CD4-positive, alpha-beta T cell treated with Interleukin-17A for 1 hour (primary cell): ENCODE measurements around the gene PKD2L1.
A peak's percentile ranks its signal among the peaks of the same experiment; 100 is the strongest.
"Not testable (repeated sequence)": the region's sequence is repeated elsewhere in the genome, so short reads cannot be mapped to it uniquely, and the experiment has no call there.

Experiments
- DNase-seq: peaks from one replicate; pipeline ENCODE4 v3.0.0-alpha.2; 2020

PKD2L1 gene

GRCh38 chr10:100330079-100330478, at the start of gene PKD2L1:
PKD2L1 (minus strand) TSS chr10:100330228; CDS start chr10:100330103, 125 bp downstream.
- no peak for DNase-seq

GRCh38 chr10:100377830-100378229, 47.8 kb upstream of the PKD2L1 start:
- DNase-seq, result no peak

DNA sequence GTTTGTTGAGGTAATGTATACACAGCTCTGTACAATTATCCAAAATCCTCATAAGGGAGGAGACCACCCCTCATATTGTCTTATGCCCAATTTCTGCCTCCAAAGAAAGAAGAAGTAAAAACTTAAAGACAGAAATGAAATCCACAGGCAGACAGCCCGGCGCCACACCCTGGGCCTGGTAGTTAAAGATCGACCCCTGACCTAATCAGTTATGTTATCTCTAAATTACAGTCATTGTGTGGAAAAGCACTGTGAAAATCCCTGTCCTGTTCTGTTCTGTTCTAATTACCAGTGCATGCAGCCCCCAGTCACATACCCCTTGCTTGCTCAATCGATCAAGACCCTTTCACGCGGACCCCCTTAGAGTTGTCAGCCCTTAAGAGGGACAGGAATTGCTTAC, 46.6 kb upstream of the PKD2L1 start:
- not testable (repeated sequence) for DNase-seq

GRCh38 chr10:100374677-100375353, 44.8 kb upstream of the PKD2L1 start:
- DNase-seq, result not testable (repeated sequence)

DNA sequence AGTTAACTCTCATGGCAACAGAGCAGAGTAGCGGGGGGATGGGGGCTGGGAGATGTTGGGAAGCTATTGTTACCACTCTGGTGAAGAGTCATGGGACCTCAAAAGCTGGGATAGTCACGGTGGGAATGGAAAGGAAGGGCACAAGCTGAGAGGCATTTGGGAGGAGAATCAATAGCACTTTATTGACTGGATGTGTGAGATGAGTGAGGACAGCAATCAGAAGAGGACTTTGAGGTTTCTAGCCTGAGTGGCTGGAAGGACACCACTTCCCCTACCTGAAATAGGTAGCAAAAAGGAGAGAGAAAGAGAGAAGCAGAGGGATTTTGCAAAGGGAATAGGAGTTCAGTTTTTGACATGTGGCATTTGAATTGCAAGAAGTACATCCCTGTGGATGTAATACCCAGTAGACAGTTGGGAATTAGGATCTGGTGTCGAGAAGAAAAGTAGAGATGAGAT, 44.2 kb upstream of the PKD2L1 start:
- no peak for DNase-seq

- peak; percentile 89 for DNase-seq
Observed at GRCh38 chr10:100373298-100374199, 43.5 kb upstream of the PKD2L1 start.

DNA sequence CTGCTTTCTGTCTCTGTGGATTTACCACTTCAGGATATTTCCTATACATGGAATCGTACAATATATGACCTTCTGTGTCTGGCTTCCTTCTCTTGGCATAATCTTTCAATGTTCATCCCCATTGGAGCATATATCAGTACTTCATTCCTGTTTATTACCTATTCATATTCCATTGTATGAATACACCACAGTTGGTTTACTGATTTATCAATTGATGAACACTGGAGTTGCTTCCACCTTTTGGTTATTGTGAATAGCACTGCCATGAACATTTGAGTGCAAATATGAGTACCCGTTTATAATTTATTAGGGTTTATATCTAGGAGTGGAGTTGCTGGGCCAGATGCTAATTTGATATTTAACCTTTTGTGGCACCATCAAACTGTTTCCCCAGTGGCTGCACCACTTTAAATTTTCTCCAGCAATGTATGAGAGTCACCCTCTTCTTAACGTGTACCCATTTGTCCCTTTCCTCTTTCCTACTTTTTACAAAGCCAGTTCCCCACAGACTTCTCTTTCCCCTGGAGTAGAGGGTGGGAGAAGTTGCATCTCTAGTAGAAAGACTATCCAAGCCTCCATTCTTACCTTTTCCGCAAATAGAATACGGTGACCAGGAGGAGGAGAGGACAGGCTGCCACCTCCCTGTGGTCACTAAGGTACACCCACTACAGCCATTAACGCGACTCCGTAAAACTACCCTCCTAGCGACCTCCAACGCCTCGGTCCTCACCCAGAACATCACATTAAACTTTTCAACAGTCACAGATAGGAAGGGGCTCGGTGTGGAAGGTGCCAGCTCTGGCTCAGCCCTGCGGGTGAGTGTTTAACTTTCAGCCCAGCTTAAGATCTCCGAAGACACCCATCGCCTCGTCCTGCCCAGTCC, 42.6 kb upstream of the PKD2L1 start:
- DNase-seq, result no peak

GRCh38 chr10:100371482-100372027, 41.5 kb upstream of the PKD2L1 start:
- no peak for DNase-seq

DNA sequence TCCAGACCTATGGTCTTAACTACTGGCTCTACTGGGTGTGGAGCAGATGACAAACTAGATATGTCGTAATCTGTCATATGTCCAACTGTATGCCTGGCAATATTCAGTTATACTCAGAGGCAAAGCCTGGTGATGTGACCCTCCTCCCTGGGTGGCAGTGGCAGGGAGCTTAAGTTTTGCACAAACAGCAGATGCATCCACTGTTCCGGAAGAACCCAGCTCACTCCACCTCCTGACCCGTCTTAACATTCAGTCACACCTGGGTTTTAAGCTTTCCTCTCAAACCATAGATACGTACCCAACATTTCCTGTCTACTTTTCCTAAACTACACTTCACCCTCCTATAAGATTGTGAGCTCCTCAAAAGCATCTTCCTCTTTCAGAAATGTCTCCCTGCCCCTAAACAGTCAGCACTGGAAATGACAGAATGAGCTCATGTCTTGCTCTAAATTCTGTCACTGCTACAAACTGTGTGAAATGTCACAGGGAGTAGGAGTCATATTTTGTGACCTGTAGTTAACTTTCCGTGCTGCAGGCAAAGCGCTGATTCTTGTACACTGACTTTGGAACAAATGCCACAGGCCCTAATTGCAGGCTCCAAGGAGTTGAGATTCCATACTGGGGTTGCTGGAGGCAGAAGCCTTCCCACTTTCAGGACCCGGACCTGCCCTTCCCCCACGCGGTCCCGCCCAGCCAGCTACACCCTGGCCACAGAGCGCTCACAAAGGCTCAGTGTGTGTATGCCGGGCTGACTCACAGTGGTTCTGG, 40.9 kb upstream of the PKD2L1 start:
- DNase-seq, result peak; percentile 65

GRCh38 chr10:100368721-100369120, 38.7 kb upstream of the PKD2L1 start:
- no peak for DNase-seq

- no peak for DNase-seq
Observed at GRCh38 chr10:100364735-100365391, 34.8 kb upstream of the PKD2L1 start.

DNA sequence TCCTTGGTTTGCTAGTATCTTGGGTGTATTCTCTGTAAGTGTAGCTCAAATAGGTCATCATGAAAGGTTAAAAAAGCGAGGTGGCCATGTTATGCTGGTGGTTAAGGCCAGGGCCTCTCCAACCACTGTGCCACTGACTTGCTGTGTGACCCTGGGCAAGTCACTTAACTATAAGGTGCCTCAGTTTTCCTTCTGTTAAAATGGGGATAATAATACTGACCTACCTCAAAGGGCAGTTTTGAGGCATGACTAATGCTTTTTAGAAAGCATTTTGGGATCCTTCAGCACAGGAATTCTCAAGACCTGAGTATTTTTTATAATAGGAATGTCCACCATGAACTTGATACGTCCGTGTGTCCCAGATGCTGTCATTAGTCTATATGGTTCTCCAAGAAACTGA, 34.1 kb upstream of the PKD2L1 start:
- no peak for DNase-seq

- DNase-seq, result no peak
Observed at GRCh38 chr10:100362570-100363496, 32.8 kb upstream of the PKD2L1 start.

GRCh38 chr10:100360234-100360633, 30.2 kb upstream of the PKD2L1 start:
- no peak for DNase-seq

- DNase-seq, result no peak
Observed at GRCh38 chr10:100359529-100360150, 29.6 kb upstream of the PKD2L1 start.

- no peak for DNase-seq
Observed at GRCh38 chr10:100359030-100359432, 29.0 kb upstream of the PKD2L1 start.

DNA sequence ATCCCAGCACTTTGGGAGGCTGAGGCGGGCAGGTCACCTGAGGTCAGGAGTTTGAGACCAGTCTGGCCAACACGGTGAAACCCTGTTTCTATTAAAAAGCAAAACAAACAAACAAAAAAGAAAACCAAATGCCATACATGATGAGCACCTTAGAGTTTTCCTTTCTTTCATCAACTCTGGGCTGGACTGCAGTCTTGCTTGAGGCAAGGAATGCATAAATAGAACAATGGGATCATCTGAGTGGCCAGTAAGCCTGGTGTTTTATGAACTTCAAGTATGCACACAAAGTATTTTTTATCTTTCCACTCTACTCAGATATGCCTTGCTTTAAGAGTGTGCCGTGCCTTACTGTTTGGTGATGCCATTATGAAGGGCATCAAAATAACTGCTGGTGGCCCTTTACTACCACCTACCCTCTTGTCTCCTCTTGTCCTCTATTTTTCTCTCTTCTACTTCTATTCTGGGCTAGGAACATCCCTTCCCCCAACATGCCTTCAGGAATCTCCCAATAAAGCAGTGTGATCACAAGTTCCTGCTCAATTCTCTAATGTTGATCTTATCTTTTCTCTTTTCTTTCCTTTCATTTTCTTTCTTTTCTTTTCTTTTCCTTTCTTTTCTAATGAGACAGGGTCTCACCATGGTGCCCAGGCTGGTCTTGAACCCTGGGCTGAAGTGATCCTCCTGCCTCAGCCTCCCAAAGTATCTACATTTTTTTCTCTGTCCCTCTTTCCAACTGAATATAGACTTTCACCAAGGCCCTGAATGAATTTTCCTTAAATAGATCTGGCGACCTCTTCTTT, 27.2 kb upstream of the PKD2L1 start:
- no peak for DNase-seq

GRCh38 chr10:100356067-100357017, 26.3 kb upstream of the PKD2L1 start:
- no peak for DNase-seq
